A204.1 (cell line): Measurements from ENCODE around the gene CRTAP.
"Not testable (repeated sequence)": the region's sequence is repeated elsewhere in the genome, so short reads cannot be mapped to it uniquely, and the experiment has no call there.

Experiments
- FAIRE-seq: peaks from 2 replicates; lab custom pipeline; 2012; peaks lifted over from hg19 to GRCh38; lab: Jason Lieb, UNC

CRTAP gene

GRCh38 chr3:33144433-33144832 lies 30.6 kb downstream of the CRTAP start:
- FAIRE-seq, result no peak

GRCh38 chr3:33145221-33145900 lies 31.5 kb downstream of the CRTAP start:
- FAIRE-seq, result no peak

- FAIRE-seq, result no peak
These were observed 32.2 kb downstream of the CRTAP start for GRCh38 chr3:33145901-33146580.

GRCh38 chr3:33146791-33147445 lies 33.1 kb downstream of the CRTAP start:
- FAIRE-seq, result no peak

- no peak for FAIRE-seq
These were observed 35.5 kb downstream of the CRTAP start for GRCh38 chr3:33149342-33149741.

GRCh38 chr3:33152363-33153360 lies 38.8 kb downstream of the CRTAP start:
- no peak for FAIRE-seq

- no peak for FAIRE-seq
These were observed 40.0 kb downstream of the CRTAP start for GRCh38 chr3:33153782-33154181.

GRCh38 chr3:33155301-33155700 lies 41.5 kb downstream of the CRTAP start:
- FAIRE-seq, result no peak

- FAIRE-seq, result no peak
These were observed 45.4 kb downstream of the CRTAP start for GRCh38 chr3:33159234-33159633.

GRCh38 chr3:33159981-33160380 lies 46.2 kb downstream of the CRTAP start:
- FAIRE-seq, result no peak

- FAIRE-seq, result not testable (repeated sequence)
These were observed 48.8 kb downstream of the CRTAP start for GRCh38 chr3:33162621-33163020.

GRCh38 chr3:33165372-33165771 lies 51.6 kb downstream of the CRTAP start:
- FAIRE-seq, result no peak

GRCh38 chr3:33166095-33166494 lies 52.3 kb downstream of the CRTAP start:
- FAIRE-seq, result no peak

GRCh38 chr3:33167284-33167683 lies 53.5 kb downstream of the CRTAP start:
- no peak for FAIRE-seq

GRCh38 chr3:33167716-33168336 lies 54.0 kb downstream of the CRTAP start:
- FAIRE-seq, result no peak

- no peak for FAIRE-seq
These were observed 56.7 kb downstream of the CRTAP start for GRCh38 chr3:33170531-33170930.

GRCh38 chr3:33171580-33171979 lies 57.8 kb downstream of the CRTAP start:
- no peak for FAIRE-seq

- no peak for FAIRE-seq
These were observed 59.3 kb downstream of the CRTAP start for GRCh38 chr3:33173103-33173502.

GRCh38 chr3:33173672-33174071 lies 59.9 kb downstream of the CRTAP start:
- FAIRE-seq, result no peak

- no peak for FAIRE-seq
These were observed 60.3 kb downstream of the CRTAP start for GRCh38 chr3:33174095-33174494.

GRCh38 chr3:33174711-33175414 lies 61.0 kb downstream of the CRTAP start:
- FAIRE-seq, result no peak
